ENCODE measurements around the gene ISL1. TPM values are rescaled to one million over a fixed set of nuclear protein-coding genes. Genes with fewer than 3 reads are reported as not detected.

ISL1 gene
- total RNA-seq, 1 donor = not detected

DNA sequence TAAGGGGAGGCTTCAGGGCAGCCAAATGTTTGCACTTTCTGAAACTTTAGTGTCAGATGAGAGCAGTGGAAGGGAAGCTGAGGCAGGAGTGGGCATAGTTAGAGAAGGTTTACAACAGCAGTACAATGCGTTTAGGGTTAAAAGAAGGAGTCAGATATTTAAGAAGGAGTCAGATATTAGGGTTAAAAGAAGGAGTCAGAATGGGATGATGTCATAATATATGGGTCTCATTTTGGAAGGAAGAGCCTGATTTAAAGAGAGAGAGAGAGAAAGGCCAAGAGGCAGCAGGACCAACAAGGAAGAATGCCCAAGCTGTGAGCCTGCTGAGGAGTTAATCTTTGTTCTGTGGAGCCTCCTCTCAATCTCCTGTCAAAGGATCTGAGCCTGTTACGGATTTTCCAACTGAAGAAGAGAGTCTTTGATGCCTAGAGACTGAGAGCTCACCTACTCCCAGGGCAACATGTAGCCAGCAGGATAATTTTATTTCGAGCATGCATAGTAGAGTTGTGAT, 9.5 kb downstream of the ISL1 start:
- Histone ChIP-seq H3K4me2 (ENCODE audit: insufficient read depth, low read length) (no peak overlapping the region), H3K36me3 (ENCODE audit: insufficient read depth, low read length) (no peaks in the 10 kb centered on the region), H3K4me3 (ENCODE audit: insufficient read depth, low read length) (no peak overlapping the region), H3K9me3 (ENCODE audit: low read depth, low read length) (no peaks in the 10 kb centered on the region), H3K27me3 (ENCODE audit: insufficient read depth, low read length) (peaks cover 17% of the 10 kb centered on the region), H3K79me2 (ENCODE audit: insufficient read depth, low read length) (no peaks in the 10 kb centered on the region), H2AFZ (ENCODE audit: low read length) (no peak overlapping the region), H3K4me1 (ENCODE audit: insufficient read depth, low read length) (no peaks in the 10 kb centered on the region), H4K20me1 (ENCODE audit: insufficient read depth, low read length) (no peaks in the 10 kb centered on the region), H3K27ac (ENCODE audit: low read depth, low read length) (no peak overlapping the region)
- TF ChIP-seq, protein P1, sequence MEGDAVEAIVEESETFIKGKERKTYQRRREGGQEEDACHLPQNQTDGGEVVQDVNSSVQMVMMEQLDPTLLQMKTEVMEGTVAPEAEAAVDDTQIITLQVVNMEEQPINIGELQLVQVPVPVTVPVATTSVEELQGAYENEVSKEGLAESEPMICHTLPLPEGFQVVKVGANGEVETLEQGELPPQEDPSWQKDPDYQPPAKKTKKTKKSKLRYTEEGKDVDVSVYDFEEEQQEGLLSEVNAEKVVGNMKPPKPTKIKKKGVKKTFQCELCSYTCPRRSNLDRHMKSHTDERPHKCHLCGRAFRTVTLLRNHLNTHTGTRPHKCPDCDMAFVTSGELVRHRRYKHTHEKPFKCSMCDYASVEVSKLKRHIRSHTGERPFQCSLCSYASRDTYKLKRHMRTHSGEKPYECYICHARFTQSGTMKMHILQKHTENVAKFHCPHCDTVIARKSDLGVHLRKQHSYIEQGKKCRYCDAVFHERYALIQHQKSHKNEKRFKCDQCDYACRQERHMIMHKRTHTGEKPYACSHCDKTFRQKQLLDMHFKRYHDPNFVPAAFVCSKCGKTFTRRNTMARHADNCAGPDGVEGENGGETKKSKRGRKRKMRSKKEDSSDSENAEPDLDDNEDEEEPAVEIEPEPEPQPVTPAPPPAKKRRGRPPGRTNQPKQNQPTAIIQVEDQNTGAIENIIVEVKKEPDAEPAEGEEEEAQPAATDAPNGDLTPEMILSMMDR (IDR thresholded peaks at IDR 0.05; ENCODE audit: extremely low read depth, low read depth, low read length) = no peak
- DNase-seq (ENCODE audit: insufficient read length, low spot score, missing footprints) = no peak

GRCh38 chr5:51394609-51395008, 11.4 kb downstream of the ISL1 start:
- TF ChIP-seq, protein P1 (IDR thresholded peaks at IDR 0.05; ENCODE audit: extremely low read depth, low read depth, low read length) = no peak
- Histone ChIP-seq H4K20me1 (ENCODE audit: insufficient read depth, low read length) (no peaks in the 10 kb centered on the region), H3K4me1 (ENCODE audit: insufficient read depth, low read length) (no peaks in the 10 kb centered on the region), H3K4me2 (ENCODE audit: insufficient read depth, low read length) (no peak overlapping the region), H2AFZ (ENCODE audit: low read length) (no peak overlapping the region), H3K36me3 (ENCODE audit: insufficient read depth, low read length) (no peaks in the 10 kb centered on the region), H3K4me3 (ENCODE audit: insufficient read depth, low read length) (no peak overlapping the region), H3K9me3 (ENCODE audit: low read depth, low read length) (no peaks in the 10 kb centered on the region), H3K27me3 (ENCODE audit: insufficient read depth, low read length) (peaks cover 8% of the 10 kb centered on the region), H3K27ac (ENCODE audit: low read depth, low read length) (no peak overlapping the region), H3K79me2 (ENCODE audit: insufficient read depth, low read length) (no peaks in the 10 kb centered on the region)
- DNase-seq (ENCODE audit: insufficient read length, low spot score, missing footprints) = no peak

GRCh38 chr5:51395245-51395644, 12.0 kb downstream of the ISL1 start:
- Histone ChIP-seq H3K4me3 (ENCODE audit: insufficient read depth, low read length) (no peak overlapping the region), H3K4me2 (ENCODE audit: insufficient read depth, low read length) (no peak overlapping the region), H3K36me3 (ENCODE audit: insufficient read depth, low read length) (no peaks in the 10 kb centered on the region), H4K20me1 (ENCODE audit: insufficient read depth, low read length) (no peaks in the 10 kb centered on the region), H3K79me2 (ENCODE audit: insufficient read depth, low read length) (no peaks in the 10 kb centered on the region), H2AFZ (ENCODE audit: low read length) (no peak overlapping the region), H3K27me3 (ENCODE audit: insufficient read depth, low read length) (peaks cover 2% of the 10 kb centered on the region), H3K27ac (ENCODE audit: low read depth, low read length) (no peak overlapping the region), H3K4me1 (ENCODE audit: insufficient read depth, low read length) (no peaks in the 10 kb centered on the region), H3K9me3 (ENCODE audit: low read depth, low read length) (no peaks in the 10 kb centered on the region)
- TF ChIP-seq, protein P1 (IDR thresholded peaks at IDR 0.05; ENCODE audit: extremely low read depth, low read depth, low read length) = no peak
- DNase-seq (ENCODE audit: insufficient read length, low spot score, missing footprints) = no peak

GRCh38 chr5:51395666-51396356, 12.6 kb downstream of the ISL1 start:
- Histone ChIP-seq H3K4me3 (ENCODE audit: insufficient read depth, low read length) (no peak overlapping the region), H3K27me3 (ENCODE audit: insufficient read depth, low read length) (no peaks in the 10 kb centered on the region), H3K36me3 (ENCODE audit: insufficient read depth, low read length) (no peaks in the 10 kb centered on the region), H3K79me2 (ENCODE audit: insufficient read depth, low read length) (no peaks in the 10 kb centered on the region), H3K27ac (ENCODE audit: low read depth, low read length) (no peak overlapping the region), H3K4me2 (ENCODE audit: insufficient read depth, low read length) (no peak overlapping the region), H3K4me1 (ENCODE audit: insufficient read depth, low read length) (no peaks in the 10 kb centered on the region), H2AFZ (ENCODE audit: low read length) (no peak overlapping the region), H4K20me1 (ENCODE audit: insufficient read depth, low read length) (no peaks in the 10 kb centered on the region), H3K9me3 (ENCODE audit: low read depth, low read length) (no peaks in the 10 kb centered on the region)
- TF ChIP-seq, protein P1 (IDR thresholded peaks at IDR 0.05; ENCODE audit: extremely low read depth, low read depth, low read length) = no peak
- no peak for DNase-seq (ENCODE audit: insufficient read length, low spot score, missing footprints)

Data from osteoblast (primary cell).